MM.1S (cell line): ENCODE results near the gene NOX1.

Experiments
- DNase-seq: peaks from one replicate; pipeline ENCODE4 v3.0.0-alpha.2; 2015
- H2AFZ ChIP-seq: fragments of 300-600 bp; sonication (generic); 2 replicates; pipeline ENCODE4 v1.6.0; 2016; ENCODE audit warnings: antibody characterized with exemption, low read length
- H3F3A ChIP-seq: fragments of 300-600 bp; sonication (generic); 2 replicates; pipeline ENCODE4 v1.6.1; 2016; ENCODE audit warnings: mild to moderate bottlenecking, antibody characterized with exemption, low read length, moderate library complexity, mixed read lengths; ENCODE audit not compliant: insufficient read depth
- H3K27ac ChIP-seq: fragments of 300-600 bp; sonication (generic); 2 replicates; pipeline ENCODE4 v1.5.1; 2016; ENCODE audit warnings: mild to moderate bottlenecking, low read length
- H3K27me3 ChIP-seq: fragments of 300-600 bp; sonication (generic); replicated peaks from 2 replicates; pipeline ENCODE4 v1.6.0; 2016; ENCODE audit warnings: low read length; ENCODE audit not compliant: insufficient read depth
- H3K36me3 ChIP-seq: fragments of 300-600 bp; sonication (generic); replicated peaks from 2 replicates; pipeline ENCODE4 v1.6.1; 2016; ENCODE audit warnings: mild to moderate bottlenecking, low read length, mixed read lengths; ENCODE audit not compliant: insufficient read depth
- H3K4me1 ChIP-seq: fragments of 300-600 bp; sonication (generic); 2 replicates; pipeline ENCODE4 v1.6.1; 2016; ENCODE audit warnings: low read length, mixed read lengths
- H3K4me2 ChIP-seq: fragments of 300-600 bp; sonication (generic); 2 replicates; pipeline ENCODE4 v1.6.0; 2016; ENCODE audit warnings: low read depth, low read length
- H3K4me3 ChIP-seq: fragments of 300-600 bp; sonication (generic); 2 replicates; pipeline ENCODE4 v1.5.1; 2016; ENCODE audit warnings: low read length, mixed read lengths
- H3K79me2 ChIP-seq: fragments of 300-600 bp; sonication (generic); 2 replicates; pipeline ENCODE4 v1.6.1; 2016; ENCODE audit warnings: mixed run types, low read length, mixed read lengths
- H3K9ac ChIP-seq: fragments of 300-600 bp; sonication (generic); 2 replicates; pipeline ENCODE4 v1.6.1; 2016; ENCODE audit warnings: low read length, mixed read lengths
- H3K9me2 ChIP-seq: fragments of 300-600 bp; sonication (generic); replicated peaks from 2 replicates; pipeline ENCODE4 v1.6.1; 2016; ENCODE audit warnings: mild to moderate bottlenecking, low read length, mixed read lengths; ENCODE audit not compliant: insufficient read depth
- H3K9me3 ChIP-seq: fragments of 300-600 bp; sonication (generic); replicated peaks from 2 replicates; pipeline ENCODE4 v1.6.1; 2016; ENCODE audit warnings: mild to moderate bottlenecking, low read length, mixed read lengths; ENCODE audit not compliant: insufficient read depth
- H4K20me1 ChIP-seq: fragments of 300-600 bp; sonication (generic); 2 replicates; pipeline ENCODE4 v1.6.1; 2016; ENCODE audit warnings: mild to moderate bottlenecking, low read length, moderate library complexity, mixed read lengths; ENCODE audit not compliant: insufficient read depth
- CTCF ChIP-seq: fragments of 300-600 bp; sonication (generic); IDR thresholded peaks from 2 replicates; pipeline ENCODE4 v1.5.1; 2016; ENCODE audit warnings: antibody characterized with exemption, low read length, mixed read lengths
- EZH2 ChIP-seq: fragments of 300-600 bp; sonication (generic); optimal IDR thresholded peaks from 2 replicates; pipeline ENCODE3; 2017; ENCODE audit warnings: low read depth, mild to moderate bottlenecking, antibody characterized with exemption, low read length, mixed read lengths
- EZH2phosphoT487 ChIP-seq: fragments of 300-600 bp; sonication (generic); IDR thresholded peaks from 2 replicates; pipeline ENCODE4 v1.6.1; 2018; ENCODE audit warnings: antibody characterized with exemption, low read length

NOX1 gene

GRCh38 chrX:100864657-100865391, 9.3 kb downstream of the NOX1 start:
- Histone ChIP-seq H3K4me1 (no peaks in the 10 kb centered on the region), H3K79me2 (no peaks in the 10 kb centered on the region), H3K27ac (no peak overlapping the region), H4K20me1 (no peaks in the 10 kb centered on the region), H3K9me3 (no peaks in the 10 kb centered on the region), H3K27me3 (no peaks in the 10 kb centered on the region), H3F3A (no peaks in the 10 kb centered on the region), H3K4me3 (no peak overlapping the region), H3K4me2 (no peak overlapping the region), H3K9ac (no peak overlapping the region), H2AFZ (no peak overlapping the region), H3K36me3 (no peaks in the 10 kb centered on the region), H3K9me2 (no peaks in the 10 kb centered on the region)
- TF ChIP-seq CTCF (no peak), EZH2 (no peak), EZH2phosphoT487 (no peak)
- no peak for DNase-seq

GRCh38 chrX:100863326-100863864, 10.8 kb downstream of the NOX1 start:
- TF ChIP-seq EZH2phosphoT487 (no peak), EZH2 (no peak), CTCF (no peak)
- DNase-seq = no peak

GRCh38 chrX:100852810-100853209, 21.3 kb downstream of the NOX1 start:
- no peak overlapping the region for H3K9ac ChIP-seq
- H4K20me1 ChIP-seq = no peaks in the 10 kb centered on the region
- H3K79me2 ChIP-seq = no peaks in the 10 kb centered on the region
- no peaks in the 10 kb centered on the region for H3K9me2 ChIP-seq
- H3K4me2 ChIP-seq = no peak overlapping the region
- H3K36me3 ChIP-seq = no peaks in the 10 kb centered on the region
- H3F3A ChIP-seq = no peaks in the 10 kb centered on the region
- TF ChIP-seq EZH2phosphoT487 = no peak
- TF ChIP-seq EZH2 = no peak
- TF ChIP-seq CTCF = no peak
- no peaks in the 10 kb centered on the region for H3K9me3 ChIP-seq
- H3K4me1 ChIP-seq = no peaks in the 10 kb centered on the region
- H3K27ac ChIP-seq = no peak overlapping the region
- no peak overlapping the region for H3K4me3 ChIP-seq
- DNase-seq = no peak
- no peaks in the 10 kb centered on the region for H3K27me3 ChIP-seq
- H2AFZ ChIP-seq = no peak overlapping the region

More at GRCh38 chrX:100863326-100863864, 10.8 kb downstream of the NOX1 start:
- Histone ChIP-seq H3K9me3 (no peaks in the 10 kb centered on the region), H3K9ac (no peak overlapping the region), H3K4me2 (no peak overlapping the region), H3K79me2 (no peaks in the 10 kb centered on the region), H3K4me3 (no peak overlapping the region), H4K20me1 (no peaks in the 10 kb centered on the region), H3F3A (no peaks in the 10 kb centered on the region), H3K27ac (no peak overlapping the region), H3K9me2 (no peaks in the 10 kb centered on the region), H3K27me3 (no peaks in the 10 kb centered on the region), H2AFZ (no peak overlapping the region), H3K4me1 (no peaks in the 10 kb centered on the region), H3K36me3 (no peaks in the 10 kb centered on the region)
